HEK293 (cell line): Measurements from ENCODE around the gene FBRSL1.

Experiments
- AEBP2 ChIP-seq: fragments of 450-650 bp; formaldehyde crosslinking; IDR thresholded peaks from 2 replicates; pipeline ENCODE4 v1.5.1; 2016; ENCODE audit warnings: missing biosample characterization, missing genetic modification characterization, borderline replicate concordance
- ATF2 ChIP-seq: fragments of 450-650 bp; formaldehyde crosslinking; IDR thresholded peaks from 2 replicates; pipeline ENCODE4 v1.5.1; 2016; ENCODE audit warnings: missing biosample characterization, missing genetic modification characterization, low read depth
- HOXA7 ChIP-seq: sonication (generic); formaldehyde crosslinking; IDR thresholded peaks from 2 replicates; pipeline ENCODE4 v1.8.1; 2022; ENCODE audit warnings: missing genetic modification reagents, borderline replicate concordance
- KLF17 ChIP-seq: fragments of 450-650 bp; formaldehyde crosslinking; IDR thresholded peaks from 2 replicates; pipeline ENCODE4 v1.5.1; 2016; ENCODE audit warnings: missing biosample characterization, missing genetic modification characterization
- OVOL3 ChIP-seq: fragments of 450-650 bp; formaldehyde crosslinking; IDR thresholded peaks from 2 replicates; pipeline ENCODE4 v1.5.1; 2016; ENCODE audit warnings: missing biosample characterization, missing genetic modification characterization
- REPIN1 ChIP-seq: fragments of 450-650 bp; formaldehyde crosslinking; IDR thresholded peaks from 2 replicates; pipeline ENCODE4 v1.5.1; 2017; ENCODE audit warnings: missing biosample characterization, missing genetic modification characterization, low read depth
- SCRT2 ChIP-seq: fragments of 450-650 bp; formaldehyde crosslinking; IDR thresholded peaks from 2 replicates; pipeline ENCODE4 v1.5.1; 2016; ENCODE audit warnings: missing biosample characterization, missing genetic modification characterization
- ZBTB44 ChIP-seq: fragments of 450-650 bp; IDR thresholded peaks from 2 replicates; pipeline ENCODE4 v1.5.1; 2018; ENCODE audit warnings: missing biosample characterization, mild to moderate bottlenecking, missing genetic modification characterization
- ZBTB49 ChIP-seq: fragments of 450-650 bp; formaldehyde crosslinking; IDR thresholded peaks from 2 replicates; pipeline ENCODE4 v1.5.1; 2016; ENCODE audit warnings: missing biosample characterization, missing genetic modification characterization, low read depth
- ZBTB6 ChIP-seq: fragments of 450-650 bp; formaldehyde crosslinking; IDR thresholded peaks from 2 replicates; pipeline ENCODE4 v1.5.1; 2017; ENCODE audit warnings: missing biosample characterization, missing genetic modification characterization
- ZFHX2 ChIP-seq: fragments of 450-650 bp; formaldehyde crosslinking; conservative IDR thresholded peaks from 2 replicates; pipeline ENCODE4 v1.5.1; 2016; ENCODE audit warnings: missing biosample characterization, missing genetic modification characterization
- ZFP37 ChIP-seq: fragments of 450-650 bp; formaldehyde crosslinking; IDR thresholded peaks from 2 replicates; pipeline ENCODE4 v1.5.1; 2016; ENCODE audit warnings: missing biosample characterization, missing genetic modification characterization
- ZNF133 ChIP-seq: fragments of 450-650 bp; formaldehyde crosslinking; IDR thresholded peaks from 2 replicates; pipeline ENCODE4 v1.5.1; 2016; ENCODE audit warnings: missing biosample characterization, missing genetic modification characterization
- ZNF174 ChIP-seq: fragments of 450-650 bp; formaldehyde crosslinking; IDR thresholded peaks from 2 replicates; pipeline ENCODE4 v1.5.0; 2017; ENCODE audit warnings: missing biosample characterization, mild to moderate bottlenecking, missing genetic modification characterization
- ZNF175 ChIP-seq: fragments of 450-650 bp; formaldehyde crosslinking; IDR thresholded peaks from 2 replicates; pipeline ENCODE4 v1.5.1; 2016; ENCODE audit warnings: missing biosample characterization, missing genetic modification characterization
- ZNF184 ChIP-seq: fragments of 450-650 bp; IDR thresholded peaks from 2 replicates; pipeline ENCODE4 v1.5.1; 2018; ENCODE audit warnings: missing biosample characterization, mild to moderate bottlenecking, missing genetic modification characterization
- ZNF311 ChIP-seq: fragments of 450-650 bp; formaldehyde crosslinking; IDR thresholded peaks from 2 replicates; pipeline ENCODE4 v1.5.1; 2017; ENCODE audit warnings: missing biosample characterization, missing genetic modification characterization, borderline replicate concordance
- ZNF350 ChIP-seq: fragments of 450-650 bp; formaldehyde crosslinking; IDR thresholded peaks from 2 replicates; pipeline ENCODE4 v1.5.0; 2017; ENCODE audit warnings: missing biosample characterization, mild to moderate bottlenecking, missing genetic modification characterization
- ZNF423 ChIP-seq: fragments of 450-650 bp; formaldehyde crosslinking; IDR thresholded peaks from 2 replicates; pipeline ENCODE4 v1.5.1; 2016; ENCODE audit warnings: missing biosample characterization, missing genetic modification characterization
- ZNF501 ChIP-seq: fragments of 450-650 bp; formaldehyde crosslinking; IDR thresholded peaks from 2 replicates; pipeline ENCODE4 v1.5.1; 2016; ENCODE audit warnings: missing biosample characterization, missing genetic modification characterization
- ZNF530 ChIP-seq: fragments of 450-650 bp; formaldehyde crosslinking; IDR thresholded peaks from 2 replicates; pipeline ENCODE4 v1.5.1; 2016; ENCODE audit warnings: low read depth, missing biosample characterization, missing genetic modification characterization
- ZNF558 ChIP-seq: fragments of 450-650 bp; formaldehyde crosslinking; IDR thresholded peaks from 2 replicates; pipeline ENCODE4 v1.5.1; 2016; ENCODE audit warnings: missing biosample characterization, missing genetic modification characterization
- ZNF610 ChIP-seq: fragments of 450-650 bp; formaldehyde crosslinking; IDR thresholded peaks from 2 replicates; pipeline ENCODE4 v1.5.1; 2016; ENCODE audit warnings: missing biosample characterization, missing genetic modification characterization, borderline replicate concordance
- ZNF670 ChIP-seq: fragments of 450-650 bp; formaldehyde crosslinking; IDR thresholded peaks from 2 replicates; pipeline ENCODE4 v1.5.1; 2016; ENCODE audit warnings: missing biosample characterization, missing genetic modification characterization, low read depth
- ZNF677 ChIP-seq: fragments of 450-650 bp; IDR thresholded peaks from 2 replicates; pipeline ENCODE4 v1.5.0; 2018; ENCODE audit warnings: missing biosample characterization, mild to moderate bottlenecking, missing genetic modification characterization, moderate library complexity
- ZNF704 ChIP-seq: fragments of 450-650 bp; formaldehyde crosslinking; IDR thresholded peaks from 2 replicates; pipeline ENCODE4 v1.5.1; 2016; ENCODE audit warnings: missing biosample characterization, missing genetic modification characterization
- ZNF76 ChIP-seq: fragments of 450-650 bp; formaldehyde crosslinking; IDR thresholded peaks from 2 replicates; pipeline ENCODE4; 2016; ENCODE audit warnings: low read depth, missing biosample characterization, missing genetic modification characterization, borderline replicate concordance
- ZSCAN5A ChIP-seq: fragments of 450-650 bp; formaldehyde crosslinking; IDR thresholded peaks from 2 replicates; pipeline ENCODE4 v1.5.1; 2016; ENCODE audit warnings: missing biosample characterization, missing genetic modification characterization

FBRSL1 gene

GRCh38 chr12:132506328-132507160 lies 16.6 kb downstream of the FBRSL1 start (continued):
- TF ChIP-seq AEBP2 = no peak
- no peak for TF ChIP-seq SCRT2 (tag by site-specific recombination)
- TF ChIP-seq ZNF350 = no peak
- no peak for TF ChIP-seq ZNF184 (tag by site-specific recombination)
- no peak for TF ChIP-seq OVOL3 (tag by site-specific recombination)
- peak; percentile 52 for TF ChIP-seq ZFHX2 (tag by site-specific recombination)
- TF ChIP-seq ZNF175 (tag by site-specific recombination) = no peak
- TF ChIP-seq ZNF677 (tag by site-specific recombination) = no peak
- TF ChIP-seq ZNF311 (tag by site-specific recombination) = no peak
- TF ChIP-seq ZNF174 (tag by site-specific recombination) = no peak
- TF ChIP-seq ZNF133 (tag by site-specific recombination) = no peak
- no peak for TF ChIP-seq ZNF670 (tag by site-specific recombination)
- TF ChIP-seq ZNF423 (tag by site-specific recombination) = no peak; the same call in 1 of the 2 replicates
- TF ChIP-seq ZNF610 = no peak
- TF ChIP-seq ZSCAN5A (tag by site-specific recombination) = no peak
- no peak for TF ChIP-seq ATF2
- TF ChIP-seq ZNF530 (tag by site-specific recombination) = no peak
- TF ChIP-seq ZNF704 = no peak
- no peak for TF ChIP-seq HOXA7 (CRISPR knock-in tag)
- peak; percentile 70; the same call in 1 of the 2 replicates for TF ChIP-seq ZBTB6 (tag by site-specific recombination)
- no peak for TF ChIP-seq ZFP37 (tag by site-specific recombination)
- TF ChIP-seq ZNF558 = no peak
- TF ChIP-seq ZBTB44 = no peak
- no peak for TF ChIP-seq REPIN1
- TF ChIP-seq ZBTB49 (tag by site-specific recombination) = no peak
- TF ChIP-seq ZNF501 (tag by site-specific recombination) = no peak
- no peak for TF ChIP-seq ZNF76 (tag by site-specific recombination)
- TF ChIP-seq KLF17 (tag by site-specific recombination) = peak; percentile 56; the same call in 1 of the 2 replicates
